Glutamatergic neuron (in vitro differentiated cells): ENCODE measurements around the gene PNPLA7. TPM values are rescaled to one million over a fixed set of nuclear protein-coding genes. Genes with fewer than 3 reads are reported as not detected.
"Not testable (repeated sequence)": the region's sequence is repeated elsewhere in the genome, so short reads cannot be mapped to it uniquely, and the experiment has no call there.

Source experiments
- DNase-seq: peaks from one replicate; pipeline ENCODE4 v3.0.0; 2022
- H3K27ac Mint-ChIP-seq: one replicate; pipeline ENCODE4 v1.8.0; 2020; ENCODE audit warnings: mild to moderate bottlenecking, mixed read lengths, inconsistent platforms; ENCODE audit not compliant: unreplicated experiment
- H3K27me3 Mint-ChIP-seq: one replicate; pipeline ENCODE4 v1.8.0; 2020; ENCODE audit warnings: mild to moderate bottlenecking, moderate library complexity, mixed read lengths, inconsistent platforms; ENCODE audit not compliant: unreplicated experiment
- H3K36me3 Mint-ChIP-seq: one replicate; pipeline ENCODE4 v1.8.0; 2020; ENCODE audit warnings: mild to moderate bottlenecking, mixed read lengths, inconsistent platforms; ENCODE audit not compliant: unreplicated experiment
- H3K4me1 Mint-ChIP-seq: one replicate; pipeline ENCODE4 v1.8.0; 2020; ENCODE audit warnings: mild to moderate bottlenecking, low read depth, mixed read lengths, inconsistent platforms; ENCODE audit not compliant: unreplicated experiment
- H3K4me3 Mint-ChIP-seq: one replicate; pipeline ENCODE4 v1.8.0; 2020; ENCODE audit warnings: mild to moderate bottlenecking, mixed read lengths, inconsistent platforms; ENCODE audit not compliant: unreplicated experiment
- H3K9me3 Mint-ChIP-seq: one replicate; pipeline ENCODE4 v1.8.0; 2020; ENCODE audit warnings: mild to moderate bottlenecking, moderate library complexity, mixed read lengths, inconsistent platforms; ENCODE audit not compliant: unreplicated experiment
- CTCF ChIP-seq: fragments of 200-600 bp; sonication (generic); IDR thresholded peaks from one replicate; pipeline ENCODE4 v1.5.0; 2021; ENCODE audit not compliant: partially characterized antibody, unreplicated experiment
- total RNA-seq: library from RNA; stranded (reverse); fragmentation: NEBNext Ultra II Directional; extraction: Animal tissue kit (Norgen Biotek cat#: 25700); gene quantifications from one replicate; pipeline ENCODE4 v1.2.1, GENCODE V29; 2021; ENCODE audit not compliant: unreplicated experiment

Gene PNPLA7
- total RNA-seq, 1 donor from 2014 or later: 6.7 TPM

- H3K4me1 Mint-ChIP-seq: peaks cover 14% of the 10 kb centered on the region
- no peak for TF ChIP-seq CTCF
- peaks cover 11% of the 10 kb centered on the region for H3K27me3 Mint-ChIP-seq
- no peak for DNase-seq
- no peak overlapping the region for H3K27ac Mint-ChIP-seq
- no peak overlapping the region for H3K4me3 Mint-ChIP-seq
- H3K36me3 Mint-ChIP-seq: no peaks in the 10 kb centered on the region
- H3K9me3 Mint-ChIP-seq: peaks cover 2% of the 10 kb centered on the region
Observed at GRCh38 chr9:137535120-137535428, 15.1 kb downstream of the PNPLA7 start.

DNA sequence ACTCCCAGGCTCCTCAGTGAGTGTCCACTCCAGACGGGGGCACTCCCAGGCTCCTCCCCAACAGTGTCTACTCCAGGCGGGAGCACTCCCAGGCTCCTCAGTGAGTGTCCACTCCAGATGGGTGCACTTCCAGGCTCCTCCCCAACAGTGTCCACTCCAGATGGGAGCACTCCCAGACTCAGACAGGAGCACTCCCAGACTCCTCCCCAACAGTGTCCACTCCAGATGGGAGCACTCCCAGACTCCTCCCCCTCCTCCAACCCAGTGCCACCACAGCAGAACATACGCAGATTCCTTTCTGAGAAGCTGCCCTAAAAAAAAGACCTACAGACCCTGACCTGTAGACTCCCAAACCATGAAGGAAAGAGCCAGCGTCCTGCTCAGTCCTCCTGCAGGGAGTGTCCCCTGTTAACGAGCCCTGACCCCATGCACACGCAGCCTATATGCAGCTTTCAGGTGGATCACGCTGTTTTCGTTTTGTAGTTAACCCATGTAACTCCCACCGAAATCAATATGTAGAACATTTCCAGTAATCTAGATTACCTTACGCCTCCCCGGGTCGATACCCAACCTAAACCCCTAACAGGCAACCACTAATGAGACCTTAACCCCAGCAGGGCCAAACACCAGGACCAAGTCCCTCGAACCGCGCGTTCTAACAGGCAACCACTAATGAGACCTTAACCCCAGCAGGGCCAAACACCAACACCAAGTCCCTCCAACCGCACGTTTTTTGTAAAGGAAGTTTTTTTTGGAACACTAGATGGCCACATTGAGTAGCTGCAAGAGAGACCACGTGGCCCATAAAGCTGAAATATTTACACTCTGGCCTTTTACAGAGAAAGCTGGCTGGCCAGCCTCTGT, 15.7 kb downstream of the PNPLA7 start:
- Mint-ChIP-seq H3K27me3 (peaks cover 11% of the 10 kb centered on the region), H3K9me3 (peaks cover 2% of the 10 kb centered on the region), H3K4me1 (peaks cover 14% of the 10 kb centered on the region), H3K36me3 (no peaks in the 10 kb centered on the region), H3K4me3 (no peak overlapping the region), H3K27ac (peak overlapping the region; percentile 64)
- TF ChIP-seq CTCF: peak; percentile 51
- no peak for DNase-seq

DNA sequence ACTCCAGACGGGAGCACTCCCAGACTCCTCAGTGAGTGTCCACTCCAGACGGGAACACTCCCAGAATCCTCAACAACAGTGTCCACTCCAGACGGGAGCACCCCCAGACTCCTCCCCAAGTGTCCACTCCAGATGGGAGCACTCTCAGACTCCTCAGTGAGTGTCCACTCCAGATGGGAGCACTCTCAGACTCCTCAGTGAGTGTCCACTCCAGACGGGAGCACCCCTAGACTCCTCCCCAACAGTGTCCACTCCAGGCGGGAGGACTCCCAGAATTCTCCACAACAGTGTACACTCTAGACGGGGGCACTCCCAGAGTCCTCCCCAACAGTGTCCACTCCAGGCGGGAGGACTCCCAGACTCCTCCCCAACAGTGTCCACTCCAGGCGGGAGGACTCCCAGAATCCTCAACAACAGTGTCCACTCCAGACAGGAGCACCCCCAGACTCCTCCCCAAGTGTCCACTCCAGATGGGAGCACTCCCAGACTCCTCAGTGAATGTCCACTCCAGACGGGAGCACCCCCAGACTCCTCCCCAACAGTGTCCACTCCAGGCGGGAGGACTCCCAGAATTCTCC, 17.2 kb downstream of the PNPLA7 start:
- H3K36me3 Mint-ChIP-seq, H3K4me3 Mint-ChIP-seq, H3K9me3 Mint-ChIP-seq, DNase-seq, H3K27ac Mint-ChIP-seq: not testable (repeated sequence)
- H3K4me1 Mint-ChIP-seq: peaks cover 14% of the 10 kb centered on the region
- peaks cover 11% of the 10 kb centered on the region for H3K27me3 Mint-ChIP-seq

DNA sequence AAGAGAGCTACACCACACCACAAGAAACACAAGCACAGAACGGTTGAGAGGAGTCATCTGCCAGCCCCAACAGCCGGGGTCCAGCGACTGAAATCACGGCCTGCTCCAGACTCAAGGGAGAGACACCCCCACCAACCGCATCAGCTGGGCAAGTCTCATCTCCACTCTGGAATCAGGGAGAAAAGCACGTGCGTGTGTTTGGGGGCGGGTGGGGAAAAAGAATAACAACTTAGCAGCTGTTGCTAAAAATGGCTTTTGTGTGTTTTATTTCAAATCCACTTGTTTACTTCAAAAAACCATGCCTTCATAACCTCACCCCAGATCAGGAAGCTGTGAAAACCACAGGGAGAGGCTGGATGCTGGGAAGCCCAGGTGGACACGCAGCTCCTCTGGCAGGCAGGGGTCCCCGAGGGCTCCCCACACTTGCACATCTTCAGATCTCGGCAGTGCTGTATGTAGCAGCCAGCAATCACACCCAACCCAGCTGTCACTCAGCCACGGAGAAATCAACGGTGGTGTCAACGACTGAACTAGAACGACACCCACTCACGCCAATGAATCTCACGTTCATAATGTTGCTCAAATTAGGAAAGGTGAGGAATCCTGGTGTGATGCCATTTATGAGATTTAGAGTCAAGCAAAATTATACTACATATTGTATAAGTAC, 19.0 kb downstream of the PNPLA7 start:
- Mint-ChIP-seq H3K9me3 (peaks cover 2% of the 10 kb centered on the region), H3K27ac (peak overlapping the region; percentile 68), H3K27me3 (peaks cover 11% of the 10 kb centered on the region), H3K4me1 (peaks cover 14% of the 10 kb centered on the region), H3K4me3 (peak overlapping the region; percentile 4), H3K36me3 (no peaks in the 10 kb centered on the region)
- no peak for TF ChIP-seq CTCF
- no peak for DNase-seq

DNA sequence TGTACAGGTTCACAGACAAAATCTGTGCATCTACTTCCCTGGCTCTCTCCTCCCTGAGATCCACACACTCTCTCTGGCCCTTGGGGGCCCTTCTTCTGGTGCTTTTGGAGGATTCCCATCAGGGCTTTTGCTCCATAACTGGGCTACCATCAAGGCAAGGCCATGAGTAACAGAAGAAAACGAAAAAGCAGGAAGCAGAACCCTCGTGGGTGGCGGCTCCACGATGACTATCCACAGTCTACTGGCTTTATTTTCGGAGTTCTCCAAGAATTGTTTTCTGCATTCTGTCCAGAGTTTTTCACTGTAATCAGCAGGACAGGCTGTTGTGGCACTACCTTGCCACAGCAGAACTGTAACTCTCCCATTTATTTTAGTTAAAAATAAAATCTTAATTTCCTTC, 19.9 kb downstream of the PNPLA7 start:
- H3K4me1 Mint-ChIP-seq: peaks cover 14% of the 10 kb centered on the region
- TF ChIP-seq CTCF: no peak
- H3K36me3 Mint-ChIP-seq: no peaks in the 10 kb centered on the region

More for the DNA sequence above, 19.9 kb downstream of the PNPLA7 start:
- Mint-ChIP-seq H3K4me3 (no peak overlapping the region), H3K9me3 (peaks cover 2% of the 10 kb centered on the region), H3K27me3 (peaks cover 11% of the 10 kb centered on the region), H3K27ac (no peak overlapping the region)
- no peak for DNase-seq
